Activated naive CD4-positive, alpha-beta T cell treated with Interleukin-2 at 50 U/mL for 16 hours (primary cell): ENCODE results near the gene FURIN.
A peak's percentile ranks its signal among the peaks of the same experiment; 100 is the strongest.
"Not testable (repeated sequence)": the region's sequence is repeated elsewhere in the genome, so short reads cannot be mapped to it uniquely, and the experiment has no call there.

Experiments
- DNase-seq: peaks from one replicate; pipeline ENCODE4 v3.0.0-alpha.2; 2020

FURIN gene

GRCh38 chr15:90883976-90884718 lies 15.8 kb downstream of the FURIN start, which contains the start of gene FES:
Gene FES, plus strand, starts transcription at chr15:90884504. Its CDS starts 542 bp downstream, at chr15:90885046.
- no peak for DNase-seq

- DNase-seq = no peak
Measured at GRCh38 chr15:90884719-90885431, 16.5 kb downstream of the FURIN start.

- DNase-seq = peak; percentile 80
Measured at GRCh38 chr15:90885432-90886290, 17.3 kb downstream of the FURIN start.

- DNase-seq = no peak
Measured at GRCh38 chr15:90886291-90886614, 17.9 kb downstream of the FURIN start.

GRCh38 chr15:90887037-90887481 lies 18.7 kb downstream of the FURIN start:
- no peak for DNase-seq

GRCh38 chr15:90889313-90889730 lies 20.9 kb downstream of the FURIN start:
- DNase-seq = no peak

- no peak for DNase-seq
Measured at GRCh38 chr15:90889736-90890456, 21.5 kb downstream of the FURIN start.

GRCh38 chr15:90890839-90891238 lies 22.5 kb downstream of the FURIN start:
- no peak for DNase-seq

- no peak for DNase-seq
Measured at GRCh38 chr15:90891346-90891949, 23.1 kb downstream of the FURIN start.

- no peak for DNase-seq
Measured at GRCh38 chr15:90892023-90892422, 23.6 kb downstream of the FURIN start.

- DNase-seq = no peak
Measured at GRCh38 chr15:90892498-90893174, 24.2 kb downstream of the FURIN start.

- no peak for DNase-seq
Measured at GRCh38 chr15:90893175-90894090, 25.0 kb downstream of the FURIN start.

GRCh38 chr15:90895571-90896117 lies 27.3 kb downstream of the FURIN start:
- DNase-seq = no peak

GRCh38 chr15:90897131-90897655 lies 28.8 kb downstream of the FURIN start:
- DNase-seq = not testable (repeated sequence)

GRCh38 chr15:90901175-90902039 lies 33.0 kb downstream of the FURIN start:
- no peak for DNase-seq

GRCh38 chr15:90902040-90902839 lies 33.9 kb downstream of the FURIN start:
- peak; percentile 73 for DNase-seq

- DNase-seq = peak; percentile 83
Measured at GRCh38 chr15:90902840-90903732, 34.7 kb downstream of the FURIN start, which contains the start of gene MAN2A2. Gene MAN2A2, plus strand, starts transcription at chr15:90903302. Its CDS starts 906 bp downstream, at chr15:90904208.
